Natural killer cell (primary cell): ENCODE results near the gene GRIK1. TPM values are rescaled to one million over a fixed set of nuclear protein-coding genes. Genes with fewer than 3 reads are reported as not detected.

Experiments used
- ATAC-seq, 3 donors: fragments of 150-1000 bp in 2 of 3; fragments of 200-7000 bp in 1 of 3; cut with Tn5 transposase; 1 replicate in 1 of 3; 2 replicates in 2 of 3; pipeline ENCODE4 v1.10.0; 2021; ENCODE audit warnings: mild to moderate bottlenecking in 2 of 3, moderate library complexity in 2 of 3
- DNase-seq, 2 donors: peaks; one replicate each; pipeline versions ENCODE4 v3.0.0 to v3.0.0-alpha.2; 2013 to 2021; ENCODE audit warnings: mixed read lengths in 1 of 2
- H3K27ac ChIP-seq: one replicate; pipeline ENCODE4 v1.5.1; 2013; ENCODE audit warnings: mild to moderate bottlenecking, low read length
- H3K27me3 ChIP-seq: one replicate; pipeline ENCODE4 v1.6.1; 2013; ENCODE audit warnings: low read length; ENCODE audit not compliant: control insufficient read depth, insufficient read depth
- H3K36me3 ChIP-seq: one replicate; pipeline ENCODE4 v1.6.1; 2013; ENCODE audit warnings: low read length; ENCODE audit not compliant: control insufficient read depth, insufficient read depth
- H3K4me1 ChIP-seq: one replicate; pipeline ENCODE4 v1.6.1; 2013; ENCODE audit warnings: low read length; ENCODE audit not compliant: control insufficient read depth, insufficient read depth
- H3K4me3 ChIP-seq: one replicate; pipeline ENCODE4 v1.5.1; 2013; ENCODE audit warnings: low read length
- H3K9me3 ChIP-seq: one replicate; pipeline ENCODE4 v1.6.1; 2013; ENCODE audit warnings: low read length; ENCODE audit not compliant: control insufficient read depth, insufficient read depth
- H3K27ac Mint-ChIP-seq, 2 donors: one replicate each; pipeline ENCODE4 v1.8.0; 2022; ENCODE audit warnings: mild to moderate bottlenecking in 2 of 2, mixed read lengths in 2 of 2, moderate library complexity in 1 of 2
- H3K27me3 Mint-ChIP-seq, 2 donors: one replicate each; pipeline ENCODE4 v1.8.0; 2022; ENCODE audit warnings: low read depth in 2 of 2, mixed read lengths in 2 of 2
- H3K36me3 Mint-ChIP-seq: one replicate; pipeline ENCODE4 v1.8.0; 2022; ENCODE audit warnings: mixed read lengths
- H3K4me1 Mint-ChIP-seq, 2 donors: one replicate each; pipeline ENCODE4 v1.8.0; 2022; ENCODE audit warnings: mixed read lengths in 2 of 2
- H3K4me3 Mint-ChIP-seq: one replicate; pipeline ENCODE4 v1.8.0; 2022; ENCODE audit warnings: mild to moderate bottlenecking, moderate library complexity, mixed read lengths
- H3K9me3 Mint-ChIP-seq, 2 donors: one replicate each; pipeline ENCODE4 v1.8.0; 2022; ENCODE audit warnings: mixed read lengths in 2 of 2
- WGBS: methylation state at CpG from one replicate; pipeline ENCODE4 v1.1.7; 2013; ENCODE audit warnings: missing lambda C conversion rate; ENCODE audit not compliant: insufficient coverage; 5-methylcytosine and 5-hydroxymethylcytosine counted together
- intact Hi-C: fragments of 100-400 bp; cut with micrococcal nuclease; formaldehyde crosslinking; loops from one replicate; pipeline ENCODE4 v1.14.2; 2022
- total RNA-seq, 4 donors: library from RNA; stranded (reverse); fragments of 120-200 nt in 1 of 4; gene quantifications; one replicate each; pipeline versions ENCODE4 v1.2.3 to v1.2.4, GENCODE V29; 2013 to 2022
- TF ChIP-seq, protein P1 (sequence below): fragments of 200-600 bp; IDR thresholded peaks from one replicate; pipeline ENCODE4 v1.8.0; 2022; ENCODE audit warnings: antibody characterized with exemption

The GRIK1 gene
- total RNA-seq, 3 donors from 2014 or later (not counting 1 experiment from before 2014, with no cell fraction given): not detected

DNA sequence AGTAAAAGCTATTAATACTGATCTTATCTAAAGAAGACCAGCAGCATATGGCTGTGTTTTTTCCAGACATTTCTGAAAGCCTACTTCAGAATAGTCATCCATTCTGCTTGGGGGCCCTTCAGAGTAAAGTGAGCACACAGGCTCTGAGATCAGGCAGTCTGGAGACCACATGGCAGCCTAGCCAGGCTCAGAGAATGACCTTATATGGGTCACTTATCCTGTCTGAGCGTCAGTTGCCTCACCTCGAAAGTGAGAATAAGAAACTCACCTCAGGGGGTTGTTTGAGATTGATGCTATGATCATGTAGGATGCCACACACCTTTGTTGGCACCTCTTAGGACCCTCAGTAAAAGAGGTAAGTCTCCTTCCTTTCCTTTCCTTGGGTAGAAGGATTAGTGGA lies 270.4 kb downstream of the GRIK1 start:
- Histone ChIP-seq H3K4me1 (no peaks in the 10 kb centered on the region), H3K9me3 (no peaks in the 10 kb centered on the region), H3K27ac (no peak overlapping the region), H3K27me3 (no peaks in the 10 kb centered on the region), H3K4me3 (no peak overlapping the region), H3K36me3 (no peaks in the 10 kb centered on the region)
- no peak overlapping the region for H3K4me3 Mint-ChIP-seq
- no peak overlapping the region for H3K27ac Mint-ChIP-seq
- peaks cover 0 to 4% of the 10 kb centered on the region in 2 donors for H3K27me3 Mint-ChIP-seq
- peaks cover 0 to 5% of the 10 kb centered on the region in 2 donors for H3K9me3 Mint-ChIP-seq
- ATAC-seq (no peak), DNase-seq (no peak)
- TF ChIP-seq, protein P1, sequence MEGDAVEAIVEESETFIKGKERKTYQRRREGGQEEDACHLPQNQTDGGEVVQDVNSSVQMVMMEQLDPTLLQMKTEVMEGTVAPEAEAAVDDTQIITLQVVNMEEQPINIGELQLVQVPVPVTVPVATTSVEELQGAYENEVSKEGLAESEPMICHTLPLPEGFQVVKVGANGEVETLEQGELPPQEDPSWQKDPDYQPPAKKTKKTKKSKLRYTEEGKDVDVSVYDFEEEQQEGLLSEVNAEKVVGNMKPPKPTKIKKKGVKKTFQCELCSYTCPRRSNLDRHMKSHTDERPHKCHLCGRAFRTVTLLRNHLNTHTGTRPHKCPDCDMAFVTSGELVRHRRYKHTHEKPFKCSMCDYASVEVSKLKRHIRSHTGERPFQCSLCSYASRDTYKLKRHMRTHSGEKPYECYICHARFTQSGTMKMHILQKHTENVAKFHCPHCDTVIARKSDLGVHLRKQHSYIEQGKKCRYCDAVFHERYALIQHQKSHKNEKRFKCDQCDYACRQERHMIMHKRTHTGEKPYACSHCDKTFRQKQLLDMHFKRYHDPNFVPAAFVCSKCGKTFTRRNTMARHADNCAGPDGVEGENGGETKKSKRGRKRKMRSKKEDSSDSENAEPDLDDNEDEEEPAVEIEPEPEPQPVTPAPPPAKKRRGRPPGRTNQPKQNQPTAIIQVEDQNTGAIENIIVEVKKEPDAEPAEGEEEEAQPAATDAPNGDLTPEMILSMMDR: no peak
- intact Hi-C loops: no loop called here
- WGBS: 65% methylated on average over 2 of the region's 2 CpGs
- H3K36me3 Mint-ChIP-seq: no peaks in the 10 kb centered on the region
- H3K4me1 Mint-ChIP-seq: no peaks in the 10 kb centered on the region

DNA sequence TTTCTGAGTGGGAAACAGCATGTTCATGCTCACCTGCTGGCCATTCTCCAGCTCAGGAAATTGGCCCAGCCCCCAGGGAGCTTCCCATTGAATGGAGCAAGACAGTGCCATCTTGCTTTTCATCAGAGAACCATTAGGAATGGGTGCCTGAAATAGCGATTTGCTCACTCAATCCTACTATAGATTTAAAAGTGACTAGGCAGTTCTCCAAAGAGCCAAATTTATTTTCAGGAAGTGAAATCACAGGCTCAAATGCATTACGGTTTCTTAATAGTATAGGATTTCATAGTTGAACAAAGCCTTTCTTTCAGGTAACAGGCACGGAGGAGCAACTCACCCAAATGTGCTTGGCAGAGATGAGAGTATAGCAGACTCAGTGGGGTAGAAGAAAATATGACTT lies 272.1 kb downstream of the GRIK1 start:
- 52% methylated on average over 3 of the region's 3 CpGs for WGBS

DNA sequence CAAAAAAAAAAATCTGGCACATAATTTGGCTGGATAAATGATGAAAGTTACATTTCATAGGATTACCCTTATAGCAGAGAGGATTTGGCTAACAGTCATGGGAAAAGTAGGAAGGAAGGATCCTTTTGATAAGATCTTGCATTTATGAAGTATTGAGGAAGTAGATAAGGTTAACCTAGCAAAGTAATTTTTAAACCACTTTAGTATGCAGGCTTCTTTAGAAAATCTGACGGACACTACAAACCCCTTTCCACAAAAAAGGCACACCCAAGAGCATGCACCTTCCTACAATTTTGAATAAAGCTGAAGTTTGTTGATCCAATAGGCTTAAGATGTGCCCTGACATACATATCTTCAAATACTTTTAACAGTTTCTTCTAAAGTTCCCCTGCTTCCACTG lies 275.2 kb downstream of the GRIK1 start:
- peaks cover 9 to 10% of the 10 kb centered on the region in 2 donors for H3K9me3 Mint-ChIP-seq
- H3K4me1 Mint-ChIP-seq: no peaks in the 10 kb centered on the region
- no peaks in the 10 kb centered on the region for H3K36me3 Mint-ChIP-seq
- H3K27ac ChIP-seq: no peak overlapping the region
- WGBS: 43% methylated on average over 1 of the region's 1 CpG
- intact Hi-C loops: no loop called here
- no peak overlapping the region for H3K4me3 ChIP-seq
- H3K36me3 ChIP-seq: no peaks in the 10 kb centered on the region
- H3K4me3 Mint-ChIP-seq: no peak overlapping the region
- no peak for DNase-seq
- H3K27me3 Mint-ChIP-seq: peaks cover 0 to 4% of the 10 kb centered on the region in 2 donors
- TF ChIP-seq, protein P1: no peak
- no peaks in the 10 kb centered on the region for H3K4me1 ChIP-seq
- no peaks in the 10 kb centered on the region for H3K9me3 ChIP-seq
- ATAC-seq: no peak
- no peaks in the 10 kb centered on the region for H3K27me3 ChIP-seq
- H3K27ac Mint-ChIP-seq: no peak overlapping the region

More for the DNA sequence above, 272.1 kb downstream of the GRIK1 start:
- no peak overlapping the region for H3K4me3 ChIP-seq
- intact Hi-C loops: no loop called here
- Mint-ChIP-seq H3K27ac (no peak overlapping the region), H3K4me1 (no peaks in the 10 kb centered on the region), H3K27me3 (peaks cover 0 to 4% of the 10 kb centered on the region in 2 donors), H3K9me3 (peaks cover 4 to 5% of the 10 kb centered on the region in 2 donors), H3K4me3 (no peak overlapping the region), H3K36me3 (no peaks in the 10 kb centered on the region)
- no peaks in the 10 kb centered on the region for H3K9me3 ChIP-seq
- H3K4me1 ChIP-seq: no peaks in the 10 kb centered on the region
- ATAC-seq (no peak), DNase-seq (no peak)
- TF ChIP-seq, protein P1: no peak
- no peaks in the 10 kb centered on the region for H3K36me3 ChIP-seq
- no peak overlapping the region for H3K27ac ChIP-seq
- no peaks in the 10 kb centered on the region for H3K27me3 ChIP-seq
